ENCODE measurements around the gene VN1R4. TPM values are rescaled to one million over a fixed set of nuclear protein-coding genes. Genes with fewer than 3 reads are reported as not detected.

VN1R4 gene
- total RNA-seq, 1 experiment from 2014 or later = not detected

- Histone ChIP-seq H2BK12ac (ENCODE audit: insufficient read length, low read depth, low read length) (no peak overlapping the region), H4K20me1 (ENCODE audit: control insufficient read depth, insufficient read depth, insufficient read length) (no peaks in the 10 kb centered on the region), H3T11ph (ENCODE audit: low read length) (no peak overlapping the region), H3K14ac (ENCODE audit: insufficient read depth, low read length) (no peak overlapping the region), H4K5ac (ENCODE audit: insufficient read length, low read depth, low read length) (no peak overlapping the region), H4K8ac (replicated peaks; ENCODE audit: insufficient read length, low read depth, low read length) (no peak overlapping the region), H3K27me3 (ENCODE audit: insufficient read depth, low read length) (no peaks in the 10 kb centered on the region), H2BK5ac (ENCODE audit: insufficient read length, low read length) (no peak overlapping the region), H2BK20ac (ENCODE audit: low read depth, low read length, poor library complexity, severe bottlenecking) (no peak overlapping the region), H2AK5ac (ENCODE audit: insufficient read length, low read length) (no peak overlapping the region), H2BK120ac (ENCODE audit: low read depth, low read length, poor library complexity, severe bottlenecking) (no peak overlapping the region), H3K79me1 (ENCODE audit: insufficient read depth, low read depth, low read length, poor library complexity, severe bottlenecking) (no peaks in the 10 kb centered on the region), H3K18ac (ENCODE audit: insufficient read length, low read depth, low read length) (no peak overlapping the region), H2AFZ (ENCODE audit: low read length) (no peak overlapping the region), H2BK15ac (ENCODE audit: low read depth, low read length) (no peak overlapping the region), H3K23ac (ENCODE audit: insufficient read length, low read depth, low read length) (no peak overlapping the region), H3K9ac (ENCODE audit: extremely low read depth, insufficient read length, low read length) (no peak overlapping the region), H3K79me2 (ENCODE audit: insufficient read depth, low read length) (no peaks in the 10 kb centered on the region), H3K4me2 (ENCODE audit: insufficient read depth, insufficient read length, low read length) (no peak overlapping the region), H3K56ac (ENCODE audit: insufficient read length, low read depth, low read length) (no peak overlapping the region), H4K91ac (ENCODE audit: insufficient read length, low read depth, low read length) (no peak overlapping the region), H3K27ac (ENCODE audit: insufficient read length, low read depth, low read length) (no peak overlapping the region), H3K4me1 (ENCODE audit: insufficient read depth, low read length) (no peaks in the 10 kb centered on the region), H3K4ac (ENCODE audit: low read depth, low read length) (no peak overlapping the region), H3K23me2 (ENCODE audit: insufficient read length, low read depth, low read length, poor library complexity, severe bottlenecking) (no peaks in the 10 kb centered on the region), H3K9me3 (ENCODE audit: control insufficient read depth, low read depth, low read length) (peaks cover 83% of the 10 kb centered on the region)
- Mint-ChIP-seq H3K4me3 (no peak overlapping the region), H3K4me1 (no peaks in the 10 kb centered on the region), H3K27ac (no peak overlapping the region), H3K27me3 (ENCODE audit: low read depth) (peaks cover 7% of the 10 kb centered on the region), H3K36me3 (ENCODE audit: insufficient read depth in 1 of 3, low read depth in 3 of 3) (peaks cover 50 to 86% (median 80%) of the 10 kb centered on the region in 3 experiments), H3K9me3 (peaks cover 83 to 95% of the 10 kb centered on the region in 2 experiments)
- TF ChIP-seq, protein P1, sequence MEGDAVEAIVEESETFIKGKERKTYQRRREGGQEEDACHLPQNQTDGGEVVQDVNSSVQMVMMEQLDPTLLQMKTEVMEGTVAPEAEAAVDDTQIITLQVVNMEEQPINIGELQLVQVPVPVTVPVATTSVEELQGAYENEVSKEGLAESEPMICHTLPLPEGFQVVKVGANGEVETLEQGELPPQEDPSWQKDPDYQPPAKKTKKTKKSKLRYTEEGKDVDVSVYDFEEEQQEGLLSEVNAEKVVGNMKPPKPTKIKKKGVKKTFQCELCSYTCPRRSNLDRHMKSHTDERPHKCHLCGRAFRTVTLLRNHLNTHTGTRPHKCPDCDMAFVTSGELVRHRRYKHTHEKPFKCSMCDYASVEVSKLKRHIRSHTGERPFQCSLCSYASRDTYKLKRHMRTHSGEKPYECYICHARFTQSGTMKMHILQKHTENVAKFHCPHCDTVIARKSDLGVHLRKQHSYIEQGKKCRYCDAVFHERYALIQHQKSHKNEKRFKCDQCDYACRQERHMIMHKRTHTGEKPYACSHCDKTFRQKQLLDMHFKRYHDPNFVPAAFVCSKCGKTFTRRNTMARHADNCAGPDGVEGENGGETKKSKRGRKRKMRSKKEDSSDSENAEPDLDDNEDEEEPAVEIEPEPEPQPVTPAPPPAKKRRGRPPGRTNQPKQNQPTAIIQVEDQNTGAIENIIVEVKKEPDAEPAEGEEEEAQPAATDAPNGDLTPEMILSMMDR (conservative IDR thresholded peaks at IDR 0.05) = no peak
- no CpG with 5 or more reads among the region's 4 CpGs for WGBS (ENCODE audit: extremely low coverage, insufficient read length, low lambda C conversion rate)
- DNase-seq = no peak
Observed at GRCh38 chr19:53237114-53237777, 30.3 kb downstream of the VN1R4 start.

All from H9 (cell line).